ENCODE measurements around the gene ARID1A.

Gene ARID1A

GRCh38 chr1:26826261-26827105 is 130.7 kb downstream of the ARID1A start, which contains the start of gene ZDHHC18:
Gene ZDHHC18 (plus strand): TSS chr1:26826688. CDS start chr1:26826805, 117 bp downstream.
- DNase-seq = peak in 43 of 51 donors; percentile 5 to 79 (median 57)

DNA sequence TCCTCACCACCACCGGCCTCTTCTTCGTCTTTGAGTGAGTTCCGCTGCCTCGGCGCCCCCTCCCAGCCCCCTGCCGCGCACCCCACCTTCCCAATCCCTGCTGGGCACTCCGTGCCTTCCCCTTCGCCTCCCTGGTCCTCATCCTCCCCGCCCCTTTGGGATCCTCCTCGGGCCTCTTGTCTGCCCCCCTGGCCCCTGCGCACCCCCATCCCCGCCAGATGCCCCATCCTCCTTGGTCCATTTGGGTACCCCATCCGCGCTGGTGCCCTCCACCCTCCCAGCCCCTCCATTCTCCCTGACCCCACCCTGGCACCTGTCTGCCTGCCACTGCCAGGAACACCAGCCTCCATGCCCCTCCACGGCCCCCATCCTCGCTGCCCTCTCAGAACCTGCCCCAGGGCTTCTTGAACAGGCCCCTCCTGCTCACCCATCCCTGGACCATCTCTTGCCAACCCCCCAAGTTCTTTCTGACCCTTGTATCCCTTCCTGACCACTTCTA is 131.3 kb downstream of the ARID1A start:
- DNase-seq = no peak

DNA sequence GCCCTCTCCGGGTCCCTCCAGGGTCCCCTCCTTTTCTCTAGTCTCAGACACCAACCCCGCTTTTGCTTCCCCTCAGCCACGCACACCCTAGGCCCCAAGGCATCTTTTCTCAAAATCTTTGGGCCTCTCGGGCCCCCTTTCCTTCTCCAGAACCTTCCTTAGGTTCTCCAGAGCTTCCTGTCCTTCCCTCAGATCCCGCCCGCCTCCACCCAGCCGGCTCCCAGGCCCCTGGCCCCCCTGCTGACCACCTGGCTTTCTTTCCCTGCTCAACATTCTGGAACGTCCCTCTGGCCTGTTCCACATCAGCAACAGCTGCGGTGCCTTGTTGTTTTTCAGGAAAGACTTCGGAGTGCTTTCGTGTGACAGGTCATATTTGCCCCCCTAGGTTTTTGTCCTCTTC is 131.8 kb downstream of the ARID1A start:
- DNase-seq = no peak

GRCh38 chr1:26828411-26828991 is 132.7 kb downstream of the ARID1A start:
- DNase-seq = peak in 12 of 51 donors; percentile 9 to 33 (median 19)

DNA sequence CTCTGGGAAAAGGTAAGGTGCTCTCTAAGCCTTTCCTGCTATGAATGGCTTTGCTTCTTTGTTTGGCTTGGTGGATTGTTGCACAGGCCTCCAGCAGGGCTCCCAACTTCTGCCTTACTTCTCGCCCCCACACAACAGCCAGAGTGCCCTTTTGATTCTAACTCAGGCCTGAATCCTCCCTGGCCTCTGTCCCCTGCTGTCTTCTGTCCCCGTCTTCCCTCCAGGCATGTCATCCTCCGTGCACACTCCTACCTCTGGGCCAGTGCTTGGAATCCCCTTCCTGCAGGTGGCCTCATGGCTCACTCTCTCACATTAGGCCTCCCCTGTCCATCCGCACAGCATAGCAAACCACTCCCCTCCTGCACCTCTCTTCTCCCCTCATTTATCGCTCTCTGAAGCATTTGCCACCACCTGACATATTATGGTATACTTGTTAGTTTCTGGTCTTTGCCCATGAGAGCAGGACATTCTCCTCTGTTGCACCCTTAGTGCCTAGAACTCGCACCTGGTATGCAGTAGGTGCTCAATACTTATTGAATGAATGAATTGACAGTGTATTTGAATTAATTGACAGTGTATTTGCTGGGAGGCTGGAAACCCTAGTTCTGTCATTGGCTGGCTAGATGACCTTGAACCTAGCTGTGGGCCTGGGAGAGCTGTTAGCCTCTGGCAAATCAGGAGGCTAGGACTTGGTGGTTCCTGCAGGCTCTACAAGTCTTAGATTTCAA is 133.5 kb downstream of the ARID1A start:
- DNase-seq = no peak

- no peak for DNase-seq
These were observed 135.2 kb downstream of the ARID1A start for GRCh38 chr1:26831059-26831458.

All from hypothalamus (tissue), 51 donors.